K562 (cell line): ENCODE measurements around the gene DNAJC18. TPM values are rescaled to one million over a fixed set of nuclear protein-coding genes. Genes with fewer than 3 reads are reported as not detected.

Experiments
- ATAC-seq: fragments of 200-7000 bp; cut with Tn5 transposase; 3 replicates; pipeline ENCODE4 v1.9.1; 2020; ENCODE audit warnings: moderate library complexity
- BruUV-seq: library from RNA; stranded (reverse); fragments of 400-500 nt; replicated peaks from 2 replicates; lab custom pipeline; 2021; lab: Mats Ljungman, UMichigan
- CTCF ChIA-PET: fragments of 300-600 bp; formaldehyde crosslinking; extraction: SDS; loops from one replicate; lab custom pipeline; 2021; ENCODE audit warnings: low intra/inter-chr PET ratio; lab: Yijun Ruan, JAX
- POLR2A ChIA-PET: fragments of 300-600, 350-650 bp; sonication (Branson Sonifier 250); formaldehyde crosslinking; extraction: SDS; loops from one replicate; lab custom pipeline; 2021; ENCODE audit warnings: antibody characterized with exemption, inconsistent platforms; lab: Yijun Ruan, JAX
- DNase-seq, 4 experiments: peaks; one replicate each; pipeline versions ENCODE4 v3.0.0 to v3.0.0-alpha.2; 2011 to 2018; ENCODE audit warnings: low spot score in 3 of 4, mixed read lengths in 3 of 4; ENCODE audit errors: extremely low read depth in 1 of 4
- FAIRE-seq: peaks from 2 replicates; lab custom pipeline; 2011; peaks lifted over from hg19 to GRCh38; lab: Jason Lieb, UNC
- H2AFZ ChIP-seq: 2 replicates; pipeline ENCODE4 v1.6.0; 2011; ENCODE audit warnings: low read depth, low read length, control low read depth, inconsistent platforms
- H3K27ac ChIP-seq: fragments of 200-600 bp; 3 replicates; pipeline ENCODE4 v1.8.0; 2011; ENCODE audit warnings: low read depth, mild to moderate bottlenecking, control low read depth, inconsistent platforms, low read length, moderate library complexity, mixed read lengths; ENCODE audit errors: extremely low read depth
- H3K27me3 ChIP-seq, 2 experiments: fragments of 300-600 bp in 1 of 2; 2 replicates in 1 of 2; 3 replicates in 1 of 2; pipeline versions ENCODE4 v1.6.0 to v1.8.0; 2011; ENCODE audit warnings: inconsistent platforms in 2 of 2, low read length in 2 of 2, mild to moderate bottlenecking in 1 of 2, mixed read lengths in 1 of 2, moderate library complexity in 1 of 2; ENCODE audit not compliant: control insufficient read depth in 2 of 2, insufficient read depth in 2 of 2
- H3K36me3 ChIP-seq: fragments of 300-600 bp; 3 replicates; pipeline ENCODE4 v1.8.0; 2011; ENCODE audit warnings: mild to moderate bottlenecking, low read length, inconsistent platforms; ENCODE audit not compliant: control insufficient read depth, insufficient read depth
- H3K4me1 ChIP-seq, 2 experiments: fragments of 200-600 bp in 1 of 2; replicated peaks in 1 of 2; 2 replicates in 1 of 2; 3 replicates in 1 of 2; pipeline versions ENCODE4 v1.5.1 to v1.8.0; 2011; ENCODE audit warnings: inconsistent platforms in 2 of 2, low read length in 2 of 2, mild to moderate bottlenecking in 1 of 2, mixed read lengths in 1 of 2, moderate library complexity in 1 of 2; ENCODE audit not compliant: control insufficient read depth in 2 of 2, insufficient read depth in 2 of 2
- H3K4me2 ChIP-seq: 2 replicates; pipeline ENCODE4 v1.6.1; 2011; ENCODE audit warnings: low read length, control low read depth, inconsistent platforms, mixed read lengths; ENCODE audit not compliant: insufficient read depth
- H3K4me3 ChIP-seq: fragments of 200-600 bp; sonication (generic), shearing (Covaris generic); 2 replicates; pipeline ENCODE4 v1.5.1; 2016; ENCODE audit warnings: control low read depth, inconsistent platforms
- H3K79me2 ChIP-seq: fragments of 200-600 bp; 3 replicates; pipeline ENCODE4 v1.8.0; 2011; ENCODE audit warnings: low read length, inconsistent platforms; ENCODE audit not compliant: control insufficient read depth, insufficient read depth
- H3K9ac ChIP-seq, 2 experiments: 2 replicates each; pipeline versions ENCODE4 v1.6.0 to v1.6.1; 2011; ENCODE audit warnings: low read depth in 2 of 2, low read length in 2 of 2, control low read depth in 1 of 2, inconsistent platforms in 1 of 2, mild to moderate bottlenecking in 1 of 2, mixed read lengths in 1 of 2; ENCODE audit not compliant: insufficient read depth in 1 of 2
- H3K9me1 ChIP-seq: one replicate; pipeline ENCODE4 v1.6.0; 2011; ENCODE audit warnings: inconsistent platforms, mild to moderate bottlenecking, low read length, moderate library complexity; ENCODE audit not compliant: control insufficient read depth, insufficient read depth
- H3K9me3 ChIP-seq: replicated peaks from 2 replicates; pipeline ENCODE4 v1.5.1; 2011; ENCODE audit warnings: low read depth, low read length, inconsistent platforms; ENCODE audit not compliant: control insufficient read depth, insufficient read depth
- H4K20me1 ChIP-seq: replicated peaks from 2 replicates; pipeline ENCODE4 v1.6.1; 2011; ENCODE audit warnings: low read length, inconsistent platforms, mixed read lengths; ENCODE audit not compliant: control insufficient read depth, insufficient read depth
- BRCA1 ChIP-seq, 2 experiments: fragments of 450-650 bp in 1 of 2; sonication (generic) in 1 of 2; formaldehyde crosslinking in 1 of 2; IDR thresholded peaks; 2 replicates each; pipeline versions ENCODE4 v1.5.0 to v1.6.1; 2017 to 2020; ENCODE audit warnings: mild to moderate bottlenecking in 1 of 2, missing genetic modification reagents in 1 of 2
- CHAMP1 ChIP-seq: fragments of 450-650 bp; IDR thresholded peaks from 2 replicates; pipeline ENCODE4 v1.6.1; 2016; ENCODE audit warnings: mild to moderate bottlenecking
- POLR2AphosphoS5 ChIP-seq: IDR thresholded peaks from 2 replicates; pipeline ENCODE4 v1.6.1; 2011; ENCODE audit warnings: mild to moderate bottlenecking, low read depth, low read length, moderate library complexity; ENCODE audit not compliant: control insufficient read depth, insufficient read depth
- TAF15 ChIP-seq: fragments of 200-400 bp; formaldehyde crosslinking; IDR thresholded peaks from 2 replicates; pipeline ENCODE4 v1.6.1; 2017; ENCODE audit warnings: mild to moderate bottlenecking, low read depth, low read length, moderate library complexity
- ZBTB2 ChIP-seq: fragments of 450-650 bp; IDR thresholded peaks from 2 replicates; pipeline ENCODE4 v1.6.1; 2016; ENCODE audit warnings: antibody characterized with exemption
- ZBTB7A ChIP-seq: IDR thresholded peaks from 2 replicates; pipeline ENCODE4 v1.6.1; 2011; ENCODE audit warnings: low read depth, mild to moderate bottlenecking, low read length, moderate library complexity, borderline replicate concordance; ENCODE audit not compliant: control insufficient read depth
- ZNF639 ChIP-seq, 2 experiments: fragments of 200-800 bp in 1 of 2; sonication (Bioruptor generic) in 1 of 2; sonication (generic) in 1 of 2; formaldehyde crosslinking in 1 of 2; IDR thresholded peaks in 1 of 2; conservative IDR thresholded peaks in 1 of 2; 2 replicates each; pipeline versions ENCODE4 v1.5.0 to v1.6.1; 2016 to 2020; ENCODE audit warnings: missing compliant biosample characterization in 1 of 2, missing genetic modification characterization in 1 of 2, missing genetic modification reagents in 1 of 2
- ZNF644 ChIP-seq: fragments of 200-800 bp; sonication (Bioruptor generic); IDR thresholded peaks from 2 replicates; pipeline ENCODE4 v1.6.1; 2016; ENCODE audit warnings: low read depth, missing genetic modification characterization, missing compliant biosample characterization
- WGBS: fragments of 100-300 bp; shearing (Covaris generic); methylation state at CpG from one replicate; pipeline ENCODE4 v1.1.6; 2016; ENCODE audit warnings: low coverage, mixed read lengths; ENCODE audit not compliant: insufficient coverage; ENCODE audit errors: missing lambda C conversion rate; 5-methylcytosine and 5-hydroxymethylcytosine counted together
- in situ Hi-C: fragments of 300-500 bp; cut with MboI; formaldehyde crosslinking; loops from 4 replicates; pipeline ENCODE4 v1.15.0; 2018; ENCODE audit warnings: inconsistent platforms, mixed read lengths
- intact Hi-C: fragments of 100-400 bp; cut with micrococcal nuclease; formaldehyde crosslinking; loops from 2 replicates; pipeline ENCODE4 v1.14.2; 2022
- polyA plus RNA-seq, 8 experiments: library from polyadenylated mRNA; depleted of rRNA in 4 of 8; stranded (reverse) in 5 of 8; unstranded in 3 of 8; fragments of >200 nt; fragmentation: Nextera tagmentation in 2 of 8; fragmentation: Illumina TruSeq in 1 of 8; extraction: Ambion mirVana in 2 of 8; extraction: Trizol in 1 of 8; gene quantifications; 2 replicates each; pipeline versions ENCODE4 v1.2.1 to v1.2.3, GENCODE V29; 2011 to 2014; ENCODE audit warnings: inconsistent platforms in 1 of 8, missing spikeins in 1 of 8
- total RNA-seq, 7 experiments: library from RNA; depleted of rRNA in 6 of 7; stranded (reverse); fragments of >200 nt in 6 of 7; fragmentation: Illumina TruSeq in 2 of 7; extraction: Trizol in 2 of 7; gene quantifications; 2 replicates each; pipeline versions ENCODE4 v1.2.1 to v1.2.3, GENCODE V29; 2011 to 2021; ENCODE audit warnings: low replicate concordance in 1 of 7

The DNAJC18 gene
- total and polyA plus RNA-seq, 9 of the 15 experiments (the other 6 are each of a cell fraction or from before 2014, with no cell fraction given): 1.5 to 13.3 (median 7.5) TPM

GRCh38 chr5:139457241-139457640, 17.9 kb upstream of the DNAJC18 start:
- no peak overlapping the region for H3K4me3 ChIP-seq
- intact Hi-C loops (no loop called here), in situ Hi-C loops (no loop called here)
- peaks cover 4% of the 10 kb centered on the region for H3K9me1 ChIP-seq
- no peaks in the 10 kb centered on the region for H4K20me1 ChIP-seq
- CTCF ChIA-PET: no interaction called here
- ATAC-seq (no peak), FAIRE-seq (no peak), DNase-seq (no peak)
- no peaks in the 10 kb centered on the region for H3K36me3 ChIP-seq
- peak overlapping the region; percentile 38; the same call in 1 of the 2 replicates for H2AFZ ChIP-seq
- TF ChIP-seq ZBTB7A (no peak), TAF15 (no peak), POLR2AphosphoS5 (no peak), ZNF639 (CRISPR knock-in tag; conservative IDR thresholded peaks at IDR 0.05 in 1 of 2, IDR thresholded peaks at IDR 0.05 in 1 of 2) (no peak), ZNF644 (tag) (no peak), ZBTB2 (no peak), CHAMP1 (no peak), BRCA1 (IDR thresholded peaks at IDR 0.05) (no peak), BRCA1 (CRISPR knock-in tag; IDR thresholded peaks at IDR 0.05) (no peak)
- POLR2A ChIA-PET: interaction anchor here (0.6 to 0.9 kb wide), 2 partner anchors 24 to 101 kb away, joined by 3 to 4 read pairs; no protein-coding TSS in a partner anchor
- 64% methylated on average over 5 of the region's 5 CpGs for WGBS
- no TSS peak for BruUV-seq
- no peak overlapping the region for H3K4me2 ChIP-seq
- no peaks in the 10 kb centered on the region for H3K79me2 ChIP-seq
- peak overlapping the region in 1 of 2 experiments; percentile 19; a peak in 1 of 4 replicates for H3K9ac ChIP-seq
- no peaks in the 10 kb centered on the region for H3K27me3 ChIP-seq
- no peak overlapping the region for H3K27ac ChIP-seq
- H3K4me1 ChIP-seq: peaks cover 0 to 15% of the 10 kb centered on the region in 2 experiments; a peak in 2 of 5 replicates
- H3K9me3 ChIP-seq: no peaks in the 10 kb centered on the region
